ENCODE results near the gene TAC3. TPM values are rescaled to one million over a fixed set of nuclear protein-coding genes. Genes with fewer than 3 reads are reported as not detected.
"Not testable (repeated sequence)": the region's sequence is repeated elsewhere in the genome, so short reads cannot be mapped to it uniquely, and the experiment has no call there.

Gene TAC3
- total RNA-seq, 2 experiments from 2014 or later: not detected

DNA sequence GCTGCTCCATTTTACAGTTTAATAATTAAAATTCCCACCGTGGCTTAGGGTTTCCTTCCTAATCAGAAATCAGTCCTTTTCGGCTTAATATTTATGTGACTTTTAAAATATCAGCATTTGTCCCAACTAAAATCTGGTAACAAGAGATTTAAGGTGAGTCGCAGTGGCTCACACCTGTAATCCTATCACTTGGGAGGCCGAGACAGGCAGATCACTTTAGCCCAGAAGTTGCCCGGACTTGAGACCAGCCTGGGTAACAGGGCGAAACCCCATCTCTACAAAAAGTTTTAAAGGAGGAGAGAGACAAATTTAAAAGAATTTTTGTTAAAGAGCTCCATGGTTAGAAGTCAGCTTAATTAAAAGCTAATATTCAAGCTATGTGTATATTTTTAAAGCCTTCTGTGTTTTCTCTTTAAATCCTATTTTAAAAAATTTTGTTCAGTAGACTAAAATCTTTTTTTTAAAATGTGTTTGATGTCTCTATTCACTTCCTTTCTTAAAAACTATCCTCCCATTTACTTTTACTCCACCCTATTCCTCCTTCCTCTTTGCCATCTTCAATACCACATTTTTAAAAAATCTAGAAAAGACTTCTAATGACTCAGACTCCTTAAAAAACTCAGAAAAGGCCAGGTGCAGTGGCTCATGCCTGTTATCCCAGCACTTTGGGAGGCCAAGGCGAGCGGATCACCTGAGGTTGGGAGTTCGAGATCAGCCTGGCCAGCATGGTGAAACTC is 3.8 kb upstream of the TAC3 start:
- Histone ChIP-seq H3K9me2 (ENCODE audit: insufficient read depth, low read length) (no peaks in the 10 kb centered on the region), H2AFZ (ENCODE audit: low read length) (no peak overlapping the region), H3K4me3 (ENCODE audit: low read depth, low read length, poor library complexity, severe bottlenecking) (no peak overlapping the region), H3K27ac (ENCODE audit: low read depth, low read length, poor library complexity, severe bottlenecking) (no peak overlapping the region), H4K20me1 (ENCODE audit: insufficient read depth, low read length) (no peaks in the 10 kb centered on the region), H3K4me2 (ENCODE audit: low read length) (no peak overlapping the region), H3K79me2 (ENCODE audit: insufficient read depth, low read depth, low read length) (no peaks in the 10 kb centered on the region), H3K36me3 (ENCODE audit: insufficient read depth, low read length) (no peaks in the 10 kb centered on the region), H3K9me3 (ENCODE audit: low read length) (no peaks in the 10 kb centered on the region), H3K4me1 (ENCODE audit: insufficient read depth, low read length, poor library complexity, severe bottlenecking) (no peaks in the 10 kb centered on the region)
- TF ChIP-seq, protein P1, sequence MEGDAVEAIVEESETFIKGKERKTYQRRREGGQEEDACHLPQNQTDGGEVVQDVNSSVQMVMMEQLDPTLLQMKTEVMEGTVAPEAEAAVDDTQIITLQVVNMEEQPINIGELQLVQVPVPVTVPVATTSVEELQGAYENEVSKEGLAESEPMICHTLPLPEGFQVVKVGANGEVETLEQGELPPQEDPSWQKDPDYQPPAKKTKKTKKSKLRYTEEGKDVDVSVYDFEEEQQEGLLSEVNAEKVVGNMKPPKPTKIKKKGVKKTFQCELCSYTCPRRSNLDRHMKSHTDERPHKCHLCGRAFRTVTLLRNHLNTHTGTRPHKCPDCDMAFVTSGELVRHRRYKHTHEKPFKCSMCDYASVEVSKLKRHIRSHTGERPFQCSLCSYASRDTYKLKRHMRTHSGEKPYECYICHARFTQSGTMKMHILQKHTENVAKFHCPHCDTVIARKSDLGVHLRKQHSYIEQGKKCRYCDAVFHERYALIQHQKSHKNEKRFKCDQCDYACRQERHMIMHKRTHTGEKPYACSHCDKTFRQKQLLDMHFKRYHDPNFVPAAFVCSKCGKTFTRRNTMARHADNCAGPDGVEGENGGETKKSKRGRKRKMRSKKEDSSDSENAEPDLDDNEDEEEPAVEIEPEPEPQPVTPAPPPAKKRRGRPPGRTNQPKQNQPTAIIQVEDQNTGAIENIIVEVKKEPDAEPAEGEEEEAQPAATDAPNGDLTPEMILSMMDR (conservative IDR thresholded peaks at IDR 0.05; ENCODE audit: low read length): no peak
- no peak for TF ChIP-seq EZH2phosphoT487 (IDR thresholded peaks at IDR 0.05; ENCODE audit: borderline replicate concordance, low read depth, low read length)
- DNase-seq (ENCODE audit: low spot score): no peak
- no TSS peak for BruUV-seq (replicated peaks)
- CTCF ChIA-PET (ENCODE audit: unreplicated experiment): no interaction called here
- intact Hi-C loops (cut with micrococcal nuclease; ENCODE audit: unreplicated experiment): no loop called here
- POLR2A ChIA-PET: interaction anchor here (0.7 kb wide), 1 partner anchor 12 kb away, joined by 3 read pairs; no protein-coding TSS in a partner anchor

- H3K4me1 ChIP-seq (ENCODE audit: insufficient read depth, low read length, poor library complexity, severe bottlenecking): no peaks in the 10 kb centered on the region
- no peak for TF ChIP-seq EZH2phosphoT487 (IDR thresholded peaks at IDR 0.05; ENCODE audit: borderline replicate concordance, low read depth, low read length)
- TF ChIP-seq, protein P1 (conservative IDR thresholded peaks at IDR 0.05; ENCODE audit: low read length): no peak
- no peak overlapping the region for H3K27ac ChIP-seq (ENCODE audit: low read depth, low read length, poor library complexity, severe bottlenecking)
- no peaks in the 10 kb centered on the region for H3K9me2 ChIP-seq (ENCODE audit: insufficient read depth, low read length)
- no peaks in the 10 kb centered on the region for H3K9me3 ChIP-seq (ENCODE audit: low read length)
- intact Hi-C loops (cut with micrococcal nuclease; ENCODE audit: unreplicated experiment): no loop called here
- no peak overlapping the region for H3K4me2 ChIP-seq (ENCODE audit: low read length)
- no peak overlapping the region for H3K4me3 ChIP-seq (ENCODE audit: low read depth, low read length, poor library complexity, severe bottlenecking)
- no TSS peak for BruUV-seq (replicated peaks)
- H3K36me3 ChIP-seq (ENCODE audit: insufficient read depth, low read length): no peaks in the 10 kb centered on the region
- H4K20me1 ChIP-seq (ENCODE audit: insufficient read depth, low read length): no peaks in the 10 kb centered on the region
- no peak for DNase-seq (ENCODE audit: low spot score)
- 0 out of 2 replicates have a peak overlapping the region, but pooled peaks have one; percentile 10 for H2AFZ ChIP-seq (ENCODE audit: low read length)
- CTCF ChIA-PET (ENCODE audit: unreplicated experiment): no interaction called here
- POLR2A ChIA-PET: interaction anchor here (0.6 to 1.4 kb wide), 4 partner anchors 13 to 387 kb away, joined by 3 to 4 read pairs (median 3); partner anchors contain the start of gene NEMP1
- H3K79me2 ChIP-seq (ENCODE audit: insufficient read depth, low read depth, low read length): no peaks in the 10 kb centered on the region
Measured at GRCh38 chr12:57018906-57019305, 2.6 kb upstream of the TAC3 start.

- POLR2A ChIA-PET: interaction anchor here (0.6 to 1.4 kb wide), 7 partner anchors 13 to 301 kb away, joined by 3 to 5 read pairs (median 3); partner anchors contain the start of gene NEMP1
- H3K9me3 ChIP-seq (ENCODE audit: low read length); H3K27ac ChIP-seq (ENCODE audit: low read depth, low read length, poor library complexity, severe bottlenecking); DNase-seq (ENCODE audit: low spot score); H2AFZ ChIP-seq (ENCODE audit: low read length); intact Hi-C loops (cut with micrococcal nuclease; ENCODE audit: unreplicated experiment); H3K36me3 ChIP-seq (ENCODE audit: insufficient read depth, low read length); BruUV-seq (replicated peaks); H4K20me1 ChIP-seq (ENCODE audit: insufficient read depth, low read length); H3K4me3 ChIP-seq (ENCODE audit: low read depth, low read length, poor library complexity, severe bottlenecking); H3K79me2 ChIP-seq (ENCODE audit: insufficient read depth, low read depth, low read length); CTCF ChIA-PET (ENCODE audit: unreplicated experiment); H3K4me2 ChIP-seq (ENCODE audit: low read length); H3K4me1 ChIP-seq (ENCODE audit: insufficient read depth, low read length, poor library complexity, severe bottlenecking); H3K9me2 ChIP-seq (ENCODE audit: insufficient read depth, low read length): not testable (repeated sequence)
Measured at GRCh38 chr12:57018353-57018752, 2.0 kb upstream of the TAC3 start.

Measured in OCI-LY7 (cell line).